ENCODE measurements around the gene SV2A. TPM values are rescaled to one million over a fixed set of nuclear protein-coding genes. Genes with fewer than 3 reads are reported as not detected.

SV2A gene
- total RNA-seq, 1 experiment from 2014 or later, result 47.1 TPM

GRCh38 chr1:149925751-149926150, 8.1 kb upstream of the SV2A start (continued):
- TF ChIP-seq NR1H2 (CRISPR knock-in tag; IDR thresholded peaks at IDR 0.05) (no peak), ZNF532 (CRISPR knock-in tag; IDR thresholded peaks at IDR 0.05; ENCODE audit: borderline replicate concordance) (no peak), RELA (CRISPR knock-in tag; IDR thresholded peaks at IDR 0.05; ENCODE audit: borderline replicate concordance) (no peak), GABPB1 (CRISPR knock-in tag; IDR thresholded peaks at IDR 0.05) (no peak), SP1 (CRISPR knock-in tag; conservative IDR thresholded peaks at IDR 0.05) (no peak), E2F4 (CRISPR knock-in tag; IDR thresholded peaks at IDR 0.05; ENCODE audit: borderline replicate concordance, low read depth) (no peak), TCF7 (CRISPR knock-in tag; IDR thresholded peaks at IDR 0.05; ENCODE audit: low read depth) (no peak), RORB (CRISPR knock-in tag; IDR thresholded peaks at IDR 0.05) (no peak)

- Mint-ChIP-seq H3K4me3 (peak overlapping the region; percentile 100), H3K36me3 (peaks cover 45% of the 10 kb centered on the region), H3K4me1 (peaks cover 24% of the 10 kb centered on the region), H3K27me3 (ENCODE audit: low read depth) (no peaks in the 10 kb centered on the region), H3K27ac (peak overlapping the region; percentile 54; the same call in 1 of the 2 replicates), H3K9me3 (no peaks in the 10 kb centered on the region)
- ATAC-seq (no peak), DNase-seq (ENCODE audit: low spot score) (no peak)
- CTCF ChIA-PET, result no interaction called here
- TF ChIP-seq ZSCAN18 (CRISPR knock-in tag; IDR thresholded peaks at IDR 0.05), result no peak
- TF ChIP-seq USF2 (CRISPR knock-in tag; IDR thresholded peaks at IDR 0.05), result no peak
- POLR2A ChIA-PET, result no interaction called here
These were observed 7.7 kb upstream of the SV2A start for GRCh38 chr1:149925345-149925744.

- Mint-ChIP-seq H3K4me3 (no peak overlapping the region), H3K36me3 (peaks cover 45% of the 10 kb centered on the region), H3K27ac (no peak overlapping the region), H3K9me3 (no peaks in the 10 kb centered on the region), H3K27me3 (ENCODE audit: low read depth) (no peaks in the 10 kb centered on the region), H3K4me1 (peaks cover 24% of the 10 kb centered on the region)
- POLR2A ChIA-PET, result no interaction called here
- CTCF ChIA-PET, result no interaction called here
- DNase-seq (ENCODE audit: low spot score) (no peak), ATAC-seq (no peak)
- no peak for TF ChIP-seq HMGA2 (CRISPR knock-in tag; IDR thresholded peaks at IDR 0.05)
- no peak for TF ChIP-seq CBFB (CRISPR knock-in tag; IDR thresholded peaks at IDR 0.05; ENCODE audit: low read depth)
- TF ChIP-seq ARID4B (CRISPR knock-in tag; IDR thresholded peaks at IDR 0.05; ENCODE audit: borderline replicate concordance), result no peak
- no peak for TF ChIP-seq SMAD3 (CRISPR knock-in tag; IDR thresholded peaks at IDR 0.05; ENCODE audit: borderline replicate concordance)
These were observed 6.0 kb upstream of the SV2A start for GRCh38 chr1:149923626-149924025.
